K562 (cell line): Measurements from ENCODE around the gene PCCB. TPM values are rescaled to one million over a fixed set of nuclear protein-coding genes. Genes with fewer than 3 reads are reported as not detected.

ENCODE experiments used
- ATF6 ChIP-seq: sonication (generic); formaldehyde crosslinking; IDR thresholded peaks from 2 replicates; pipeline ENCODE4 v1.4.0; 2020; ENCODE audit warnings: mild to moderate bottlenecking, missing genetic modification reagents
- BCL6 ChIP-seq: fragments of 250-450 bp; sonication (Bioruptor Pico); IDR thresholded peaks from 2 replicates; pipeline ENCODE4 v1.4.0; 2020
- CEBPB ChIP-seq: fragments of 450-650 bp; IDR thresholded peaks from 2 replicates; pipeline ENCODE4 v1.6.1; 2016; ENCODE audit warnings: missing genetic modification characterization, missing compliant biosample characterization
- CREBBP ChIP-seq: IDR thresholded peaks from one replicate; pipeline ENCODE4 v1.6.1; 2012; ENCODE audit warnings: low read depth, mild to moderate bottlenecking, control low read depth, inconsistent platforms, low read length
- EGR1 ChIP-seq: fragments of 450-650 bp; conservative IDR thresholded peaks from 2 replicates; pipeline ENCODE4 v1.6.1; 2017; ENCODE audit warnings: mild to moderate bottlenecking
- ETV6 ChIP-seq, 3 experiments: fragments of 150-350 bp in 1 of 3; sonication (generic) in 1 of 3; formaldehyde crosslinking in 1 of 3; IDR thresholded peaks; 2 replicates each; pipeline versions ENCODE4 v1.6.1 to v1.8.0; 2014 to 2022; ENCODE audit warnings: borderline replicate concordance in 2 of 3, low read depth in 2 of 3, antibody characterized with exemption in 1 of 3, low read length in 1 of 3, mild to moderate bottlenecking in 1 of 3, missing genetic modification reagents in 1 of 3
- KAT8 ChIP-seq: fragments of 450-650 bp; IDR thresholded peaks from 2 replicates; pipeline ENCODE4 v1.6.1; 2016; ENCODE audit warnings: low read depth, mild to moderate bottlenecking
- MEF2A ChIP-seq: IDR thresholded peaks from 2 replicates; pipeline ENCODE4 v1.6.1; 2011; ENCODE audit warnings: low read depth, mild to moderate bottlenecking, low read length, moderate library complexity; ENCODE audit not compliant: control insufficient read depth
- MYNN ChIP-seq, 2 experiments: sonication (generic); formaldehyde crosslinking in 1 of 2; IDR thresholded peaks; 2 replicates each; pipeline versions ENCODE4 v1.5.0 to v1.6.1; 2016 to 2020; ENCODE audit warnings: antibody characterized with exemption in 1 of 2, missing genetic modification reagents in 1 of 2
- PRPF4 ChIP-seq: fragments of 200-400 bp; formaldehyde crosslinking; IDR thresholded peaks from one replicate; pipeline ENCODE4 v1.6.1; 2017; ENCODE audit warnings: low read length, low read depth, mild to moderate bottlenecking; ENCODE audit not compliant: insufficient read depth, poor library complexity, severe bottlenecking
- SMARCB1 ChIP-seq: IDR thresholded peaks from 2 replicates; pipeline ENCODE4 v1.6.1; 2011; ENCODE audit warnings: improper control_type of control experiment, low read depth; ENCODE audit not compliant: insufficient read length
- THAP7 ChIP-seq: fragments of 250-450 bp; sonication (Bioruptor Pico); IDR thresholded peaks from 2 replicates; pipeline ENCODE4 v1.5.0; 2021
- XRCC5 ChIP-seq: fragments of 200-400 bp; formaldehyde crosslinking; IDR thresholded peaks from 2 replicates; pipeline ENCODE4 v1.6.1; 2017; ENCODE audit warnings: low read depth, mild to moderate bottlenecking, low read length
- ZNF354B ChIP-seq: fragments of 250-450 bp; sonication (Bioruptor Pico); IDR thresholded peaks from 2 replicates; pipeline ENCODE4 v1.4.0; 2020
- ZNF584 ChIP-seq: fragments of 200-800 bp; sonication (Bioruptor generic); IDR thresholded peaks from 2 replicates; pipeline ENCODE4 v1.6.1; 2016; ENCODE audit warnings: low read depth, mild to moderate bottlenecking, missing genetic modification characterization, missing compliant biosample characterization
- ZNF639 ChIP-seq, 2 experiments: fragments of 200-800 bp in 1 of 2; sonication (Bioruptor generic) in 1 of 2; sonication (generic) in 1 of 2; formaldehyde crosslinking in 1 of 2; IDR thresholded peaks in 1 of 2; conservative IDR thresholded peaks in 1 of 2; 2 replicates each; pipeline versions ENCODE4 v1.5.0 to v1.6.1; 2016 to 2020; ENCODE audit warnings: missing compliant biosample characterization in 1 of 2, missing genetic modification characterization in 1 of 2, missing genetic modification reagents in 1 of 2
- ZNF717 ChIP-seq: fragments of 250-450 bp; sonication (Bioruptor Pico); IDR thresholded peaks from 2 replicates; pipeline ENCODE4 v1.5.0; 2021
- polyA plus RNA-seq, 8 experiments: library from polyadenylated mRNA; depleted of rRNA in 4 of 8; stranded (reverse) in 5 of 8; unstranded in 3 of 8; fragments of >200 nt; fragmentation: Nextera tagmentation in 2 of 8; fragmentation: Illumina TruSeq in 1 of 8; extraction: Ambion mirVana in 2 of 8; extraction: Trizol in 1 of 8; gene quantifications; 2 replicates each; pipeline versions ENCODE4 v1.2.1 to v1.2.3, GENCODE V29; 2011 to 2014; ENCODE audit warnings: inconsistent platforms in 1 of 8, missing spikeins in 1 of 8
- total RNA-seq, 7 experiments: library from RNA; depleted of rRNA in 6 of 7; stranded (reverse); fragments of >200 nt in 6 of 7; fragmentation: Illumina TruSeq in 2 of 7; extraction: Trizol in 2 of 7; gene quantifications; 2 replicates each; pipeline versions ENCODE4 v1.2.1 to v1.2.3, GENCODE V29; 2011 to 2021; ENCODE audit warnings: low replicate concordance in 1 of 7

PCCB gene
- total and polyA plus RNA-seq, 9 of the 15 experiments (the other 6 are each of a cell fraction or from before 2014, with no cell fraction given) = 69.5 to 173 (median 92.8) TPM

GRCh38 chr3:136250903-136251460, 842 bp downstream of the PCCB start (continued):
- TF ChIP-seq ZNF639 (CRISPR knock-in tag; conservative IDR thresholded peaks at IDR 0.05 in 1 of 2, IDR thresholded peaks at IDR 0.05 in 1 of 2) (peak in 1 of 2 experiments; percentile 42; a peak in 1 of 4 replicates), ZNF717 (CRISPR knock-in tag) (no peak), KAT8 (no peak), CREBBP (no peak), ZNF584 (CRISPR knock-in tag) (no peak), THAP7 (no peak), ZNF354B (no peak), SMARCB1 (no peak), XRCC5 (0 out of 2 replicates have a peak, but pooled peaks have one; percentile 48), MEF2A (no peak), ATF6 (peak; percentile 96), EGR1 (peak; percentile 58), PRPF4 (no peak), MYNN (IDR thresholded peaks at IDR 0.05) (peak; percentile 78), MYNN (CRISPR knock-in tag; IDR thresholded peaks at IDR 0.05) (no peak), BCL6 (CRISPR knock-in tag) (no peak), ETV6 (IDR thresholded peaks at IDR 0.05; ENCODE audit: borderline replicate concordance in 1 of 2, low read depth in 2 of 2, low read length in 1 of 2) (no peak), ETV6 (CRISPR knock-in tag; IDR thresholded peaks at IDR 0.05; ENCODE audit: borderline replicate concordance) (no peak), CEBPB (tag) (no peak)
